CD14-positive monocyte (primary cell): ENCODE results near the gene RNF225. TPM values are rescaled to one million over a fixed set of nuclear protein-coding genes. Genes with fewer than 3 reads are reported as not detected.

Source experiments
- DNase-seq, 3 donors: peaks; one replicate each; pipeline ENCODE4 v3.0.0-alpha.2; 2011 to 2022
- H2AFZ ChIP-seq: 2 replicates; pipeline ENCODE4 v1.6.0; 2012; ENCODE audit warnings: mild to moderate bottlenecking, low read depth, low read length, inconsistent platforms; ENCODE audit not compliant: insufficient read depth, poor library complexity, severe bottlenecking
- H3K27ac ChIP-seq, 2 donors: 1 replicate in 1 of 2; 2 replicates in 1 of 2; pipeline ENCODE4 v1.5.1; 2012 to 2013; ENCODE audit warnings: low read length in 2 of 2, control low read depth in 1 of 2, inconsistent platforms in 1 of 2, low read depth in 1 of 2, mild to moderate bottlenecking in 1 of 2
- H3K27me3 ChIP-seq, 2 donors: one replicate each; pipeline versions ENCODE4 v1.6.0 to v1.6.1; 2011 to 2013; ENCODE audit warnings: low read length in 2 of 2; ENCODE audit not compliant: control insufficient read depth in 2 of 2, insufficient read depth in 2 of 2
- H3K36me3 ChIP-seq, 2 donors: replicated peaks in 1 of 2; 1 replicate in 1 of 2; 2 replicates in 1 of 2; pipeline versions ENCODE4 v1.5.1 to v1.6.1; 2012 to 2013; ENCODE audit warnings: low read length in 2 of 2, control low read depth in 1 of 2, inconsistent platforms in 1 of 2, mild to moderate bottlenecking in 1 of 2; ENCODE audit not compliant: insufficient read depth in 2 of 2, control insufficient read depth in 1 of 2
- H3K4me1 ChIP-seq, 2 donors: 1 replicate in 1 of 2; 2 replicates in 1 of 2; pipeline versions ENCODE4 v1.5.1 to v1.6.1; 2012 to 2013; ENCODE audit warnings: low read length in 2 of 2, control low read depth in 1 of 2, inconsistent platforms in 1 of 2, mild to moderate bottlenecking in 1 of 2, moderate library complexity in 1 of 2; ENCODE audit not compliant: insufficient read depth in 2 of 2, control insufficient read depth in 1 of 2
- H3K4me2 ChIP-seq: replicated peaks from 2 replicates; pipeline ENCODE3; 2012; ENCODE audit warnings: low read length, moderate library complexity, mild to moderate bottlenecking; ENCODE audit not compliant: poor library complexity, severe bottlenecking; ENCODE audit errors: extremely low read depth
- H3K4me3 ChIP-seq, 3 experiments: fragments of 200-600 bp in 1 of 3; sonication (generic) in 1 of 3; replicated peaks in 1 of 3; 1 replicate in 2 of 3; 2 replicates in 1 of 3; pipeline ENCODE4 v1.5.1; 2011 to 2013; ENCODE audit warnings: low read length in 3 of 3, mild to moderate bottlenecking in 3 of 3, control low read depth in 2 of 3, low read depth in 2 of 3, inconsistent platforms in 1 of 3, moderate library complexity in 1 of 3
- H3K79me2 ChIP-seq: 2 replicates; pipeline ENCODE4 v1.6.0; 2012; ENCODE audit warnings: mild to moderate bottlenecking, control low read depth, inconsistent platforms, low read length, moderate library complexity; ENCODE audit not compliant: insufficient read depth
- H3K9ac ChIP-seq: 2 replicates; pipeline ENCODE4 v1.6.0; 2017; ENCODE audit warnings: low read length, mild to moderate bottlenecking; ENCODE audit not compliant: insufficient read depth, poor library complexity, severe bottlenecking
- H3K9me3 ChIP-seq, 2 donors: replicated peaks in 1 of 2; 1 replicate in 1 of 2; 2 replicates in 1 of 2; pipeline versions ENCODE4 v1.5.1 to v1.6.1; 2012 to 2013; ENCODE audit warnings: low read length in 2 of 2, control low read depth in 1 of 2; ENCODE audit not compliant: control insufficient read depth in 1 of 2, insufficient read depth in 1 of 2
- H4K20me1 ChIP-seq: 2 replicates; pipeline ENCODE4 v1.6.0; 2012; ENCODE audit warnings: mild to moderate bottlenecking, low read length, control low read depth, moderate library complexity; ENCODE audit not compliant: insufficient read depth
- H3K27ac Mint-ChIP-seq, 7 donors: one replicate each; pipeline ENCODE4 v1.8.0; 2020; ENCODE audit warnings: mild to moderate bottlenecking in 7 of 7, mixed read lengths in 7 of 7, moderate library complexity in 6 of 7, inconsistent platforms in 2 of 7
- H3K27me3 Mint-ChIP-seq, 3 donors: one replicate each; pipeline ENCODE4 v1.8.0; 2021 to 2022; ENCODE audit warnings: low read depth in 3 of 3, mild to moderate bottlenecking in 3 of 3, mixed read lengths in 3 of 3, moderate library complexity in 3 of 3, inconsistent platforms in 1 of 3
- H3K36me3 Mint-ChIP-seq, 2 donors: one replicate each; pipeline ENCODE4 v1.8.0; 2020; ENCODE audit warnings: mixed read lengths in 2 of 2, inconsistent platforms in 1 of 2, mild to moderate bottlenecking in 1 of 2
- H3K4me1 Mint-ChIP-seq: one replicate; pipeline ENCODE4 v1.8.0; 2020; ENCODE audit warnings: mild to moderate bottlenecking, mixed read lengths
- H3K4me3 Mint-ChIP-seq, 2 donors: one replicate each; pipeline ENCODE4 v1.8.0; 2020; ENCODE audit warnings: mild to moderate bottlenecking in 2 of 2, mixed read lengths in 2 of 2, moderate library complexity in 1 of 2
- H3K9me3 Mint-ChIP-seq, 7 donors: one replicate each; pipeline ENCODE4 v1.8.0; 2020 to 2022; ENCODE audit warnings: mixed read lengths in 7 of 7, mild to moderate bottlenecking in 6 of 7, moderate library complexity in 6 of 7, inconsistent platforms in 2 of 7
- CTCF ChIP-seq: fragments of 200-600 bp; IDR thresholded peaks from one replicate; pipeline ENCODE4 v1.8.0; 2022; ENCODE audit warnings: antibody characterized with exemption, mild to moderate bottlenecking
- WGBS: methylation state at CpG from one replicate; pipeline ENCODE4 v1.1.5; 2013; ENCODE audit warnings: missing lambda C conversion rate; ENCODE audit not compliant: insufficient coverage; 5-methylcytosine and 5-hydroxymethylcytosine counted together
- intact Hi-C, 2 donors: fragments of 100-400 bp; cut with micrococcal nuclease; formaldehyde crosslinking; loops; one replicate each; pipeline versions ENCODE4 v1.15.0 to v1.15.1; 2023
- polyA plus RNA-seq, 3 donors: library from polyadenylated mRNA; depleted of rRNA in 1 of 3; unstranded in 2 of 3; stranded (reverse) in 1 of 3; fragments of 300-500 nt in 2 of 3; fragments of >200 nt in 1 of 3; fragmentation: Illumina TruSeq in 2 of 3; gene quantifications; 1 replicate in 2 of 3; 2 replicates in 1 of 3; pipeline ENCODE4 v1.2.3, GENCODE V29; 2012 to 2021

Gene RNF225
- polyA plus RNA-seq, 3 donors = not detected

GRCh38 chr19:58350871-58351557, 44.4 kb upstream of the RNF225 start:
- intact Hi-C loops = no loop called here
- Mint-ChIP-seq H3K27ac (no peak overlapping the region), H3K4me3 (no peak overlapping the region)

GRCh38 chr19:58351558-58351878, 43.9 kb upstream of the RNF225 start:
- H3K4me3 ChIP-seq = no peak overlapping the region
- peaks cover 0 to 8% of the 10 kb centered on the region in 2 donors for H3K9me3 ChIP-seq
- H3K27me3 Mint-ChIP-seq = peaks cover 16 to 54% (median 27%) of the 10 kb centered on the region in 3 donors
- WGBS = 95% methylated on average over 7 of the region's 9 CpGs
- no peak for TF ChIP-seq CTCF
- peaks cover 0 to 11% (median 6%) of the 10 kb centered on the region in 7 donors for H3K9me3 Mint-ChIP-seq
- H2AFZ ChIP-seq = no peak overlapping the region
- H3K27ac ChIP-seq = no peak overlapping the region
- H4K20me1 ChIP-seq = no peaks in the 10 kb centered on the region
- intact Hi-C loops = no loop called here
- no peak for DNase-seq
- peaks cover 8 to 18% of the 10 kb centered on the region in 2 donors for H3K36me3 Mint-ChIP-seq
- H3K4me1 Mint-ChIP-seq = peaks cover 31% of the 10 kb centered on the region
- no peak overlapping the region for H3K4me3 Mint-ChIP-seq
- peaks cover 21 to 40% of the 10 kb centered on the region in 2 donors for H3K4me1 ChIP-seq
- H3K27ac Mint-ChIP-seq = peak overlapping the region in 1 of 7 donors; percentile 13
- no peak overlapping the region for H3K4me2 ChIP-seq
- H3K36me3 ChIP-seq = peaks cover 0 to 5% of the 10 kb centered on the region in 2 donors
- peaks cover 6 to 42% of the 10 kb centered on the region in 2 donors for H3K27me3 ChIP-seq
- H3K79me2 ChIP-seq = no peaks in the 10 kb centered on the region
- H3K9ac ChIP-seq = no peak overlapping the region

More at GRCh38 chr19:58350871-58351557, 44.4 kb upstream of the RNF225 start:
- H3K27me3 ChIP-seq = peaks cover 6 to 40% of the 10 kb centered on the region in 2 donors
- H3K4me2 ChIP-seq = no peak overlapping the region
- Mint-ChIP-seq H3K4me1 (peaks cover 27% of the 10 kb centered on the region), H3K27me3 (peaks cover 13 to 51% (median 24%) of the 10 kb centered on the region in 3 donors), H3K9me3 (peaks cover 0 to 8% (median 6%) of the 10 kb centered on the region in 7 donors), H3K36me3 (peaks cover 10 to 18% of the 10 kb centered on the region in 2 donors)
- H3K4me1 ChIP-seq = peaks cover 17 to 36% of the 10 kb centered on the region in 2 donors
- H3K9ac ChIP-seq = no peak overlapping the region
- DNase-seq = no peak
- H3K4me3 ChIP-seq = no peak overlapping the region
- peaks cover 0 to 5% of the 10 kb centered on the region in 2 donors for H3K36me3 ChIP-seq
- no peaks in the 10 kb centered on the region for H4K20me1 ChIP-seq
- no peak for TF ChIP-seq CTCF
- H3K27ac ChIP-seq = no peak overlapping the region
- no peaks in the 10 kb centered on the region for H3K79me2 ChIP-seq
- WGBS = 92% methylated on average over 33 of the region's 34 CpGs
- H3K9me3 ChIP-seq = peaks cover 0 to 7% of the 10 kb centered on the region in 2 donors
- H2AFZ ChIP-seq = no peak overlapping the region
